ENCODE results near the gene AXIN1. TPM values are rescaled to one million over a fixed set of nuclear protein-coding genes. Genes with fewer than 3 reads are reported as not detected.
"Not testable (repeated sequence)": the region's sequence is repeated elsewhere in the genome, so short reads cannot be mapped to it uniquely, and the experiment has no call there.

The AXIN1 gene
- total RNA-seq, 1 experiment from 2014 or later = 53.3 TPM

DNA sequence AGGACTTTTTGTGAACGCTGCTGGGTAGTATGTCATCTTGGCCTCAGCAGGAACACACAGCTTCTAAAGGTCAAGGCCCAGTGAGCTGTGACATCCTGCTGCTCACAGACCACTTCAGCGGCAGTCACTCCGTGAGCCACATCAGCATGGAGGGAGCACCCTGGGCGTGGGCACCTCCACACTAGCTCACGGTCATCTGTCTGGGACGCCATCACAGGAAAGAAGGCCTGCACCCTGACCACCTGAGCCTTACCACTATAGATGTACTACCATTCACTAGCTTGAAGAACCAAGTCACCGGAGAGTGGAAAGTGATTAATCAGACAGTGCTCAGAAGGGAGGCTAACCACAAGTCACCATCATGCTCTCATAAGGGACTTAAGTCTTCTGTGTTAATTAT is 3.3 kb downstream of the AXIN1 start:
- H3K27ac ChIP-seq (ENCODE audit: low read length) = no peak overlapping the region
- intact Hi-C loops (cut with micrococcal nuclease; ENCODE audit: unreplicated experiment) (no loop called here), in situ Hi-C loops (cut with HindIII; ENCODE audit: low pct_unique_long_range_greater_than_20kb, low sequenced_read_pairs) (no loop called here)
- CTCF ChIA-PET = no interaction called here
- no peak for TF ChIP-seq TCF7L2 (IDR thresholded peaks at IDR 0.05; ENCODE audit: low read depth, low read length)
- TF ChIP-seq, protein P1, sequence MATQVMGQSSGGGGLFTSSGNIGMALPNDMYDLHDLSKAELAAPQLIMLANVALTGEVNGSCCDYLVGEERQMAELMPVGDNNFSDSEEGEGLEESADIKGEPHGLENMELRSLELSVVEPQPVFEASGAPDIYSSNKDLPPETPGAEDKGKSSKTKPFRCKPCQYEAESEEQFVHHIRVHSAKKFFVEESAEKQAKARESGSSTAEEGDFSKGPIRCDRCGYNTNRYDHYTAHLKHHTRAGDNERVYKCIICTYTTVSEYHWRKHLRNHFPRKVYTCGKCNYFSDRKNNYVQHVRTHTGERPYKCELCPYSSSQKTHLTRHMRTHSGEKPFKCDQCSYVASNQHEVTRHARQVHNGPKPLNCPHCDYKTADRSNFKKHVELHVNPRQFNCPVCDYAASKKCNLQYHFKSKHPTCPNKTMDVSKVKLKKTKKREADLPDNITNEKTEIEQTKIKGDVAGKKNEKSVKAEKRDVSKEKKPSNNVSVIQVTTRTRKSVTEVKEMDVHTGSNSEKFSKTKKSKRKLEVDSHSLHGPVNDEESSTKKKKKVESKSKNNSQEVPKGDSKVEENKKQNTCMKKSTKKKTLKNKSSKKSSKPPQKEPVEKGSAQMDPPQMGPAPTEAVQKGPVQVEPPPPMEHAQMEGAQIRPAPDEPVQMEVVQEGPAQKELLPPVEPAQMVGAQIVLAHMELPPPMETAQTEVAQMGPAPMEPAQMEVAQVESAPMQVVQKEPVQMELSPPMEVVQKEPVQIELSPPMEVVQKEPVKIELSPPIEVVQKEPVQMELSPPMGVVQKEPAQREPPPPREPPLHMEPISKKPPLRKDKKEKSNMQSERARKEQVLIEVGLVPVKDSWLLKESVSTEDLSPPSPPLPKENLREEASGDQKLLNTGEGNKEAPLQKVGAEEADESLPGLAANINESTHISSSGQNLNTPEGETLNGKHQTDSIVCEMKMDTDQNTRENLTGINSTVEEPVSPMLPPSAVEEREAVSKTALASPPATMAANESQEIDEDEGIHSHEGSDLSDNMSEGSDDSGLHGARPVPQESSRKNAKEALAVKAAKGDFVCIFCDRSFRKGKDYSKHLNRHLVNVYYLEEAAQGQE (IDR thresholded peaks at IDR 0.05; ENCODE audit: insufficient read depth in 1 of 2, low read depth in 2 of 2, low read length in 1 of 2) = no peak
- TF ChIP-seq, protein P2, sequence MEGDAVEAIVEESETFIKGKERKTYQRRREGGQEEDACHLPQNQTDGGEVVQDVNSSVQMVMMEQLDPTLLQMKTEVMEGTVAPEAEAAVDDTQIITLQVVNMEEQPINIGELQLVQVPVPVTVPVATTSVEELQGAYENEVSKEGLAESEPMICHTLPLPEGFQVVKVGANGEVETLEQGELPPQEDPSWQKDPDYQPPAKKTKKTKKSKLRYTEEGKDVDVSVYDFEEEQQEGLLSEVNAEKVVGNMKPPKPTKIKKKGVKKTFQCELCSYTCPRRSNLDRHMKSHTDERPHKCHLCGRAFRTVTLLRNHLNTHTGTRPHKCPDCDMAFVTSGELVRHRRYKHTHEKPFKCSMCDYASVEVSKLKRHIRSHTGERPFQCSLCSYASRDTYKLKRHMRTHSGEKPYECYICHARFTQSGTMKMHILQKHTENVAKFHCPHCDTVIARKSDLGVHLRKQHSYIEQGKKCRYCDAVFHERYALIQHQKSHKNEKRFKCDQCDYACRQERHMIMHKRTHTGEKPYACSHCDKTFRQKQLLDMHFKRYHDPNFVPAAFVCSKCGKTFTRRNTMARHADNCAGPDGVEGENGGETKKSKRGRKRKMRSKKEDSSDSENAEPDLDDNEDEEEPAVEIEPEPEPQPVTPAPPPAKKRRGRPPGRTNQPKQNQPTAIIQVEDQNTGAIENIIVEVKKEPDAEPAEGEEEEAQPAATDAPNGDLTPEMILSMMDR (IDR thresholded peaks at IDR 0.05) = no peak
- no peak for TF ChIP-seq POLR2AphosphoS5 (IDR thresholded peaks at IDR 0.05; ENCODE audit: low read depth, low read length)
- TF ChIP-seq SIN3A (IDR thresholded peaks at IDR 0.05; ENCODE audit: borderline replicate concordance, insufficient read depth, low read depth, low read length) = no peak
- H3K9me3 ChIP-seq (ENCODE audit: control insufficient read depth, insufficient read depth, low read depth, low read length) = no peaks in the 10 kb centered on the region
- POLR2A ChIA-PET = interaction anchor here (0.7 kb wide), 1 partner anchor 121 kb away, joined by 3 read pairs; no protein-coding TSS in a partner anchor
- no peaks in the 10 kb centered on the region for H3K27me3 ChIP-seq (ENCODE audit: control insufficient read depth, insufficient read depth, low read length)
- BruUV-seq (replicated peaks) = no TSS peak
- peaks cover 5% of the 10 kb centered on the region; the same call in 1 of the 2 replicates for H3K36me3 ChIP-seq (ENCODE audit: control insufficient read depth, insufficient read depth, low read length)
- DNase-seq (ENCODE audit: low read depth, low spot score) (no peak), ATAC-seq (no peak)
- H3K4me3 ChIP-seq (ENCODE audit: low read depth in 2 of 2, low read length in 2 of 2) = no peak overlapping the region
- peaks cover 8% of the 10 kb centered on the region for H3K4me1 ChIP-seq (ENCODE audit: control insufficient read depth, insufficient read depth, low read length)

DNA sequence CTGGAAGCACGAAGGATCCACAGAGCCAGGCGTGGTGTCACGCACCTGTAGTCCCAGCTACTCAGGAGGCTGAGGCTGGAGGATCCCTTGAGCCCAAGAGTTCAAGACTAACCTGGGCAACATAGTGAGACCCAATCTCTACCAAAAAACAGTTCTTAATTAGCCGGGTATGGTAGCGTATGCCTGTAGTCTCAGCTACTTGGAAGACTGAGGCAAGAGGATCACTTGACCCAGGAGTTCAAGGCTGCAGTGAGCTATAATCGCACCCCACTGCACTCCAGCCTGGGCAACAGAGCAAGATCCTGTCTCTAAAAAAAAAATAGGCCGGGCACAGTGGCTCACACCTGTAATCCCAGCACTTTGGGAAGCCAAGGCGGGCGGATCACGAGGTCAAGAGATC is 4.0 kb downstream of the AXIN1 start:
- H3K27ac ChIP-seq (ENCODE audit: low read length); POLR2A ChIA-PET; DNase-seq (ENCODE audit: low read depth, low spot score); BruUV-seq (replicated peaks); in situ Hi-C loops (cut with HindIII; ENCODE audit: low pct_unique_long_range_greater_than_20kb, low sequenced_read_pairs); H3K4me3 ChIP-seq (ENCODE audit: low read depth in 2 of 2, low read length in 2 of 2); H3K4me1 ChIP-seq (ENCODE audit: control insufficient read depth, insufficient read depth, low read length); CTCF ChIA-PET; ATAC-seq; intact Hi-C loops (cut with micrococcal nuclease; ENCODE audit: unreplicated experiment); H3K27me3 ChIP-seq (ENCODE audit: control insufficient read depth, insufficient read depth, low read length); H3K36me3 ChIP-seq (ENCODE audit: control insufficient read depth, insufficient read depth, low read length); H3K9me3 ChIP-seq (ENCODE audit: control insufficient read depth, insufficient read depth, low read depth, low read length): not testable (repeated sequence)

DNA sequence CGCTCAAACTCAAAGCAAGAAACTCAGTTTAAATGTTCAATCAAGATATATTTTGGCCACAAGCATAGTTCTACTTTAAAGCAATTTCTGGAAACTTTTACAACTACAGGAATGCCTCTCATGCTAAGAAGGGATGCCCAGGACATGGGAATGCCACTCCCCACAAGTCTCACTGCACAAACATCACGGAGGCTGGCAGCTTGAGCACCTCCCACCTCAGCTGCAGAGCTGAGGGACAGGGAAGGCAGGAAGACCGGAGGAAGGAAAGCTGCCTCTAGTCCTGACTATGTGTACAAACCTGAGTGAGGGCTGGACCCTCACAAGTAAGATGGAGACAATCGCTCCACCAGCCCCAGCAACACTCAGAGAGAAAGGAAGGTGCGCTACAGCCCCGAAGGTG is 5.3 kb downstream of the AXIN1 start:
- POLR2A ChIA-PET = no interaction called here
- DNase-seq (ENCODE audit: low read depth, low spot score) = no peak
- intact Hi-C loops (cut with micrococcal nuclease; ENCODE audit: unreplicated experiment) (no loop called here), in situ Hi-C loops (cut with HindIII; ENCODE audit: low pct_unique_long_range_greater_than_20kb, low sequenced_read_pairs) (no loop called here)
- no peak for TF ChIP-seq POLR2AphosphoS5 (IDR thresholded peaks at IDR 0.05; ENCODE audit: low read depth, low read length)
- no peak overlapping the region for H3K4me3 ChIP-seq (ENCODE audit: low read depth in 2 of 2, low read length in 2 of 2)
- peaks cover 4% of the 10 kb centered on the region; the same call in 1 of the 2 replicates for H3K4me1 ChIP-seq (ENCODE audit: control insufficient read depth, insufficient read depth, low read length)
- no peak overlapping the region for H3K27ac ChIP-seq (ENCODE audit: low read length)
- no peak for ATAC-seq
- no peaks in the 10 kb centered on the region for H3K9me3 ChIP-seq (ENCODE audit: control insufficient read depth, insufficient read depth, low read depth, low read length)
- no TSS peak for BruUV-seq (replicated peaks)
- peaks cover 5% of the 10 kb centered on the region; the same call in 1 of the 2 replicates for H3K36me3 ChIP-seq (ENCODE audit: control insufficient read depth, insufficient read depth, low read length)
- H3K27me3 ChIP-seq (ENCODE audit: control insufficient read depth, insufficient read depth, low read length) = no peaks in the 10 kb centered on the region
- CTCF ChIA-PET = no interaction called here
